HTR-8/SVneo (cell line): ENCODE measurements around the gene CDK3.
A peak's percentile ranks its signal among the peaks of the same experiment; 100 is the strongest.

Source experiments
- DNase-seq: peaks from one replicate; pipeline ENCODE4 v3.0.0; 2011; ENCODE audit warnings: low spot score, mixed read lengths; ENCODE audit not compliant: insufficient read length
- FAIRE-seq: peaks from 2 replicates; lab custom pipeline; 2011; peaks lifted over from hg19 to GRCh38; lab: Jason Lieb, UNC

The CDK3 gene

GRCh38 chr17:75987041-75987440 lies 13.6 kb upstream of the CDK3 start:
- FAIRE-seq (no peak), DNase-seq (no peak)

- peak; percentile 28 for FAIRE-seq
- DNase-seq: no peak
Observed at GRCh38 chr17:75991396-75991795, 9.3 kb upstream of the CDK3 start.

DNA sequence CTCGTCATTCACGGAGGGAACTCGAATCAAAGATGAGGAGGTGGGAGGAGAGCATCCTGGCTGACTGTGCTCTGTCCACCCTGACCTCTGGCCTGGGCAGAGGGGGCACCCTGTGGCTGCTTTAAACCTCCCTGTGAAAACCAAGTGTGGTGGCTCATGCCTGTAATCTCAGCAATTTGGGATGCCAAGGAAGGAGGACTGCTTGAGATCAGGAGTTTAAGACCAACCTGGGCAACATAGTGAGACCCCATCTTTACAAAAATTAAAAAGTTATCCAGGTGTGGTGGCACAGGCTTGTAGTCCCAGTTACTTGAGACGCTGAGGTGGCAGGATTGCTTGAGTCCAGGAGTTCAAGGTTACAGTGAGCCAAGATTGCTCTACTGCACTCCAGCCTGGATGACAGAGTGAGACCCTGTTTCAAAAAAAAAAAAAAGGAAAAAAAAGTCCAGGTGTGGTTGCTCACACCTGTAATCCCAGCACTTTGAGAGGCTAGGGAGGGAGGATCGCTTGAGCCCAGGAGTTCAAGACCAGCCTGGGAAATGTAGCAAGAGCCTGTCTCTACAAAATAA lies 5.8 kb upstream of the CDK3 start:
- FAIRE-seq (no peak), DNase-seq (no peak)

DNA sequence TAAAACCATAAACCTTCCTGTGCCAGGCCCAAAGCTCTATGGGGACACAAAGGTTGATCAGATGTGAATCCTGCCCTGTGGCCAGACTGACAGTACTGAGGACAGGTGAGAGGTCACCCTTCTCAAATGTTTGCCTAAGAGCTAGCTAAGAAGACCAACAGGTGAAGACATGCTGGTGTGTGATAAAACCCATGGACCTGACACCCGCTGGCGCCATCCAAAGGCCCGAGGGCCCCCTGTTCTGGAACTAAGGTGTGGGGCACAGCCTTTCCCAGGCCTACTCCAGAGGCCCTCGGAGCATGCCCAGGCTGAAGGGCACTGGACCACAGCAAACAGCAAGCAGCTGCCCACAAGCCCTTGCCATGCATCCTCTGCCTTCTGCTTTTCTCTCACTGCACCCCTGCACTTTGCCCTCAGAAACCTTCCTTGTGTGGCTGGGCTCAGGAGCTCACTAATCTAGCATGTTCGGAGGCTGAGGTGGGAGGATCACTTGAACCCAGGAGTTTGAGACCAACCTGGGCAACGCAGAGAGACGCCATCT lies 5.2 kb upstream of the CDK3 start:
- DNase-seq: no peak

GRCh38 chr17:75996665-75997590 lies 3.7 kb upstream of the CDK3 start:
- peak; percentile 78 for DNase-seq
- peak; percentile 67 for FAIRE-seq

More for the DNA sequence above, 5.2 kb upstream of the CDK3 start:
- no peak for FAIRE-seq

DNA sequence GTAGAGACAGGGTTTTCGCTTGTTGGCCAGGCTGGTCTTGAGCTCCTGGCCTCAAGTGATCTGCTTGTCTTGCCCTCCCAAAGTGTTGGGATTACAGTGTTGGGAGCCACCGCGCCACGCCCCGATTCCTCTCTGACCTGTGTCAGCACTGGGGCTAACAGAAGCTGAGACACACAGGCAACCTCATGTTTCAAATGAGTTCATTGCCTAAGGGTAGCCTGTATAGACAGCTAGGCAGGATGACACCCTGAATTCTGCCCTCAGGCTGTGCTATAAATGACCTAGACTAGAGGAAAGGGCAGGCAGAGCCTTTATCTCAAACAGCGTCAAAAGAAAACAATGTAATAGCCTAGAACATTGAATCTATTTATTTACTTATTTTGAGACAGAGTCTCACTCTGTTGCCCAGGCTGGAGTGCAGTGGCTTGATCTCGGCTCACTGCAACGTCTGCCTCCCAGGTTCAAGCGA lies 2.3 kb upstream of the CDK3 start:
- DNase-seq: no peak
- peak; percentile 74 for FAIRE-seq

DNA sequence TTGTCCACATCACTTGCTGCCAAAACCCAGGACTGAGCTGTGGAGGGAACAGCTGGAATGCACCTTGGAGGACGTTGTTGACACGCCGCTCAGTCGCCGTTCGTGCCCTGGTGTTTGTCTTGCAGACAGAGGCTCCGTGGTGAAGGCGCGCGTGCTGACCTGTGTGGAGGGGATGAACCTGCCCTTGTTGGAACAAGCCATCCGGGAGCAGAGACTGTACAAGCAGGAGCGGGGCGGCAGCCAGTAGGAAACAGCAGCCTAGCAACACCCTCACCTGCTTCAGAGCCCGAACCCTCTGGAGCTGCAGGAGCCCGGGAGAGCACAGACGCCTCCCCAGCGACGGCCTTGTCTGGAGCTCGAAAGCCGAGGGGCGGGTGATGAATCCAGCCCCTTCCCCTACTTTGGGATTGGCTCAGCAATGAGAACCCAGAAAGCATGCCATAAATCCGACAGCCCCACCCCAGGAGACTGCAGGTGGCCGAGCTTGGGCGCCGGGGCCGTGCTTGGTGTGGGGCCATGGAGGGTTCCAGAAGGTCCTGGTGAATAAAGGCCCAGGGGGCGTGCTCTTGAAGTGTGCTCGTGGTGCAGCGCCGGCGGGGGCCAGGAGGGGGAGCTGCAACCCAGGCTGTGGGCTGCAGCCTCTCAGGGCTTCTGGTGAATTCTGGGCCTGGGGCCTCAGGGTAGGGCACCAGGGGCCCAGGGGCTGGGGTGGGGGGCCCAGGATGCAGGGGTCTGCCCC lies 470 bp upstream of the CDK3 start:
- no peak for FAIRE-seq
- peak; percentile 80 for DNase-seq

DNA sequence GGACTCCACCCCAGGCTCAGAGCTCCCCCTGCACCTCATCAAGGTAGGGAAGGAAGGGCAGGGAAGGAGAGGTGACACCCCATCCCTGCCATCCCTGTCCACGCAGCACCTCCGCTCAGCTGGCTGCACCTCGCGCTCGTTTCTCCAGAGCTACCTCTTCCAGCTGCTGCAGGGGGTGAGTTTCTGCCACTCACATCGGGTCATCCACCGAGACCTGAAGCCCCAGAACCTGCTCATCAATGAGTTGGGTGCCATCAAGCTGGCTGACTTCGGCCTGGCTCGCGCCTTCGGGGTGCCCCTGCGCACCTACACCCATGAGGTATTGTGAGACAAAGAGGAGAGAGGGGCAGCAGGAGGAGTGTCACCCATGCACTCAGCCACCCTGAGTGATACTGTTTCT lies 1.4 kb downstream of the CDK3 start:
- FAIRE-seq (no peak), DNase-seq (no peak)

DNA sequence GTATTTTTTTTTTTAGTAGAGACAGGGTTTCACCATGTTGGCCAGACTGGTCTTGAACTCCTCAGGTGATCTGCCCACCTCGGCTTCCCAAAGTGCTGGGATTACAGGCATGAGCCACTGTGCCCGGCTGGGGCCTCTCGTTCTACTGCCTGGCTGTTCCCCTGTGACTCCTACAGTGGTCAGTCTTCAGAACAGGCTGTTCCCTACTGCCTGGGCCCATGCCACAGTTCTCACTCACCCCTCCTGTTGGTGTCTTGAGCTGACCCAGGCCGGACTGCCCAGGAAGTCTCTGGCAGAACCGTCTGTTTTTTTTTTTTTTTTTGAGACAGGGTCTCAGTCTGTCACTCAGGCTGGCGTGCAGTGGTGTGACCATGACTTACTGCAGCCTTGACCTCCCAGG lies 3.3 kb downstream of the CDK3 start:
- FAIRE-seq (no peak), DNase-seq (no peak)

GRCh38 chr17:76004750-76005262 lies 4.2 kb downstream of the CDK3 start:
- FAIRE-seq (no peak), DNase-seq (no peak)

DNA sequence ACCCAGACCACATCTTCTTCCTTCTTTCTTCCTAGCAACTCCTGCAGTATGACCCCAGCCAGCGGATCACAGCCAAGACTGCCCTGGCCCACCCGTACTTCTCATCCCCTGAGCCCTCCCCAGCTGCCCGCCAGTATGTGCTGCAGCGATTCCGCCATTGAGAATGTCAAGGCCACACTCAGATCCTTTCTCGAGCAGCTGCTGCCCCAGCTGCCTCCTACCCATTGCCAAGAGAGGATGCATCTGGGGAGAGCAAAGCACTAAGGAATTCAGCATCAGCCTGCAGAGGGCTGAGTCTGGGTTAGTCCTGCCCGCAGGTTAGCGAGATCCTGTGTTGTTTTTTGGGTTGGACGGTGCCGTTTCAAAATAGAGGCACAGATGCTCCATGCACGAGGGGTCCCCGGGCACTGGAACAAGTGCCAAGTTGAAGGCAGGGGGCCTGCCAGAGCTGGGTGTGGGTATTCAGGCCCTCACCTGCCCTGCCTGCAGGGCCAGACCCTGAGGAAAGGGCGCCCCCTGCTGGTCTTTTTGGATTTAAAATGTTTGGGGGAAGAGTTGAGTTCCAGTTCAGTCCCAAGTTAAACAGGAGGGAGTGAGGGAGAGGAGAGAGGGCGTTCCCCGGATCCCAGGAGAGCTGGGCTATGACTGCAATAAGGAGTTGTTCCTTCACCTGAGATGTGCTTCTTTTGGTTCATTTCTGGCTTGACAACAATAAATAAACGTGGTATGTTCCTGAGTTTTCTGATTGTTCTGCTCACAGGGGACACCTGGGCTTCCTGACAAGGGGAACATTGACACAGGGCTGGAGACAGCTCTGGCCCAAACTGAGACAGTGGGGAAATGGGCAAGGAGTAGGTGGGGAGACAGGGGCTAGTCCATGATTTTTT lies 4.9 kb downstream of the CDK3 start:
- DNase-seq (peak; percentile 73), FAIRE-seq (peak; percentile 64)

- peak; percentile 33 for FAIRE-seq
- DNase-seq: no peak
Observed at GRCh38 chr17:76007131-76007849, 6.6 kb downstream of the CDK3 start.

GRCh38 chr17:76007850-76008165 lies 7.2 kb downstream of the CDK3 start:
- DNase-seq (no peak), FAIRE-seq (no peak)

- FAIRE-seq (no peak), DNase-seq (no peak)
Observed at GRCh38 chr17:76008208-76008607, 7.6 kb downstream of the CDK3 start.

DNA sequence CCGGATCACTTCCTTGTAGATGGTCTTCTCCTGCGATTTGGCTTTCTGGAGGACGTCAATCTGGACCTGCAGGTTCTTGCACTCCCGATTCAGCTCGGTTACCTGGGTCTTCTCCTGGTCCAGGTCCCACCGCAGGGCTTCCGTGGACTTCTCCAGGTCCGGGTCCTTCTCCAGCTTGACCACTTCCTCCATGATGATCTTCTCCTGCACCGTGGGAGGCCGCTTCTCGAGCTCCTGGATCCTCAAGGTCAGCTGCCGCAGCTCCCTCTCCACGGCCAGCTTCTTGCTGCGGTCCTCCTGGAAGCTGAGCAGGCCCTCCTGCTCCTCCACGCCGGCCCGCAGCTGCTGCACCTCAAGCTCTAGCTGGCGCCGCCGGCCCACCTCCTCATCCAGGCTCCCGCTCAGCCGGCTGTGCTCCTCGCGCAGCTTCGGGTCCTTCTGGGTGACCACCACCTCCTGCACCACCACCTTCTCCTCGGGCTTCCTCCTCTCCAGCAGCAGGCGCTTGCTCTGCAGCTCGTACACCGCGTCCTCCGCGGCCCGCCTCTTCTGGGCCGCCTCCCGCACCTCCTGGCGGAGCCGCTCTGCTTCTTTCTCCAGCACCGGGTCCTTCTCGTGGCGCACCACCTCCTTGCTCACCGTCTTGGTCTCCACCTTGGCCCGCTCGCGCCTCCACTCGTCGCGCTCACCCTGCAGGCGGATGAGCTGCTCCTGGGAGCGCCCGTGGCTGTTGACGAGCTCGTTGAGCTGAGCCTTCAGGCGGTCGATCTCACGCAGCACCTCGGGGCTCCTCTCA lies 8.2 kb downstream of the CDK3 start:
- no peak for DNase-seq
- no peak for FAIRE-seq

- DNase-seq (no peak), FAIRE-seq (no peak)
Observed at GRCh38 chr17:76009447-76009846, 8.8 kb downstream of the CDK3 start.

- FAIRE-seq (no peak), DNase-seq (no peak)
Observed at GRCh38 chr17:76009969-76010661, 9.5 kb downstream of the CDK3 start.

- FAIRE-seq: no peak
- no peak for DNase-seq
Observed at GRCh38 chr17:76011951-76012350, 11.3 kb downstream of the CDK3 start.
